HL-60 (cell line): ENCODE results near the gene STARD4.

Experiments used
- DNase-seq, 2 experiments: peaks; one replicate each; pipeline ENCODE4 v3.0.0-alpha.2; 2010 to 2020; ENCODE audit warnings: low read depth in 1 of 2, low spot score in 1 of 2
- H3K27ac ChIP-seq: fragments of 250-450 bp; sonication (Bioruptor Pico); replicated peaks from 2 replicates; pipeline ENCODE4 v1.5.1; 2020; ENCODE audit warnings: mild to moderate bottlenecking, moderate library complexity
- H3K27me3 ChIP-seq: fragments of 250-450 bp; sonication (Bioruptor Pico); 2 replicates; pipeline ENCODE4 v1.5.1; 2021; ENCODE audit warnings: mild to moderate bottlenecking, moderate library complexity; ENCODE audit not compliant: insufficient read depth, poor library complexity, severe bottlenecking
- H3K4me3 ChIP-seq: replicated peaks from 2 replicates; pipeline ENCODE4 v1.5.1; 2011; ENCODE audit warnings: mild to moderate bottlenecking, control low read depth, low read length; ENCODE audit not compliant: insufficient read depth
- CTCF ChIP-seq: IDR thresholded peaks from one replicate; pipeline ENCODE4 v1.5.1; 2011; ENCODE audit warnings: low read length, control low read depth, inconsistent platforms; ENCODE audit not compliant: insufficient read depth
- GABPA ChIP-seq: IDR thresholded peaks from 2 replicates; pipeline ENCODE4 v1.6.1; 2012; ENCODE audit warnings: low read depth
- POLR2AphosphoS5 ChIP-seq: IDR thresholded peaks from 2 replicates; pipeline ENCODE4 v1.6.1; 2012; ENCODE audit warnings: low read depth
- REST ChIP-seq: IDR thresholded peaks from 2 replicates; pipeline ENCODE4 v1.6.1; 2012; ENCODE audit warnings: low read depth; ENCODE audit not compliant: insufficient replicate concordance
- SPI1 ChIP-seq: IDR thresholded peaks from 2 replicates; pipeline ENCODE4 v1.6.1; 2012; ENCODE audit warnings: low read depth, mild to moderate bottlenecking, borderline replicate concordance

The STARD4 gene

DNA sequence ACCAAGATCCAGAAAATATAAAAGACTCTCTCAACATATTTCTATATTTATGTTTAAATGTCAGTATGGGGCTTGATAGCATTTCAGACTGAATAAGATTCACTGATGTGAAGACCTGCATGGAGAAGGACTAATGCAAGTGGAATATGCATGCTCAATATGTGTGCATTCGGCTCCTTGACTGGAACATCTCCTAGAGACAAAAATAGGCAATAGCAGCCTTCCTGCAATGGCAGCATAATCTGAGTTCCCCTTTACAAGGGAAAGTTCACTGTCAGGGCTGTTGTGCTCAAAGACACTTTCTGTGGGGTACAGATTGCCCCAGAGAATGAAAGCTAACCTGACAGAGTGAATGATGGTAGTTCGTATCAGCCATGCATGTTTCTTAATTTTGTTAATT, 42.4 kb downstream of the STARD4 start:
- TF ChIP-seq REST (no peak), GABPA (no peak), POLR2AphosphoS5 (no peak), SPI1 (no peak), CTCF (no peak)
- no peak overlapping the region for H3K27ac ChIP-seq
- no peak overlapping the region for H3K4me3 ChIP-seq
- no peak for DNase-seq
- H3K27me3 ChIP-seq: no peaks in the 10 kb centered on the region

DNA sequence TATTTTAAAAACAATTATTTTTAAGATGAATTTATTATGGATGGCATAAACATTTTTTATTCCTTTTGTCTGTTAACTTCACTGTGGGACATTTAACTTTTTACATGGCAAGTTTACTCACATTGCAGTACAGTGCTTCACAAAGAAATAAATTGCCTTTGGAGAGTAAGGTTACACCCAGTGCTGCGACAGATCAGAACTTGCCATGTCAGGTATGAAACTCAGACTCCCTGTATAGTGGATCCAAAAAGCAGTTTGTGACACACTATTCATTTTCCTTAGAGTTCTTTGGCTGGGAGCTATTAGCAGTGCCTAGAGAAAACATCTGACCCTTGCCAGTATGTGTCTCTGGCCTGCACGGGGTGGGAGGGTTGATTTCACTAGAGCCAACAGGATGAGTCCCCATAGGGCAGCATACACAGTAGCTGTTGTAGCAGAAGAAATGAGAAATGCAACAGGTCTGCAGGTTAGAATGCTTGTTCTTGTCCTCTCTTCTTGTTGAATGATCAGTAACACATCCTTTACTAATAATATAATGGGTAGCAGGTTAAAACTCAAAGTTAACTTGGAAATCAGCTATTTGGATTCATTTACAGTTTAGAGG, 42.9 kb downstream of the STARD4 start:
- Histone ChIP-seq H3K4me3 (no peak overlapping the region), H3K27ac (no peak overlapping the region), H3K27me3 (no peaks in the 10 kb centered on the region)
- DNase-seq: no peak
- TF ChIP-seq POLR2AphosphoS5 (no peak), SPI1 (no peak), GABPA (no peak), REST (no peak), CTCF (no peak)

DNA sequence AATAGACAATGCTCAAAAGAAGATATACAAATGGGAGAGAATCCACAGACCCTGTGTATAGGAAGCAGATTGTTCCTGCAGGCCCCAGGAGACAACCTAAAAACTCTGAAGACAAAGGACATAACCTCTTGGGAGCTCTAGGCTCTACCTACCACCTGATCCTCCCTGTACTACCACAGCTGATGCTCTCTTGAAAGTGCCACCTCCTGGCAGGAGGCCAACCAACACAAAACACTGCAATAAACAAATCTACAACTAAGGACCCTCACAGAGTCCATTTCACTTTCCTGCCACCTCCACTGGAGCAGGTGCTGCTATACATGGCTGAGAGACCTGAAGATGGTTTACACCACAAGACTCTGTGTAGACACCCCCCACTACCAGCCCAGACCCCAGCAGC, 49.0 kb downstream of the STARD4 start:
- no peak for DNase-seq
- TF ChIP-seq SPI1 (no peak), CTCF (no peak), REST (no peak), GABPA (no peak), POLR2AphosphoS5 (no peak)

More for the DNA sequence above, 49.0 kb downstream of the STARD4 start:
- no peak overlapping the region for H3K4me3 ChIP-seq
- H3K27ac ChIP-seq: no peak overlapping the region
- no peaks in the 10 kb centered on the region for H3K27me3 ChIP-seq
